PC-3 (cell line): ENCODE results near the gene AK1. TPM values are rescaled to one million over a fixed set of nuclear protein-coding genes. Genes with fewer than 3 reads are reported as not detected.

Source experiments
- ATAC-seq: fragments of 200-7000 bp; cut with Tn5 transposase; 2 replicates; pipeline ENCODE4 v1.9.1; 2020; ENCODE audit warnings: mild to moderate bottlenecking, moderate library complexity
- BruUV-seq: library from RNA; stranded (reverse); fragments of 400-500 nt; replicated peaks from 2 replicates; lab custom pipeline; 2021; lab: Mats Ljungman, UMichigan
- CTCF ChIA-PET: fragments of 300-600 bp; sonication (Branson Sonifier 250); formaldehyde crosslinking; loops from one replicate; lab custom pipeline; 2022; ENCODE audit warnings: antibody characterized with exemption; lab: Charles Lee
- POLR2A ChIA-PET: fragments of 300-600 bp; sonication (Branson Sonifier 250); formaldehyde crosslinking; loops from one replicate; lab custom pipeline; 2022; ENCODE audit warnings: antibody characterized with exemption; ENCODE audit not compliant: unreplicated experiment; lab: Charles Lee
- DNase-seq: peaks from one replicate; pipeline ENCODE4 v3.0.0-alpha.2; 2015
- H2AFZ ChIP-seq: fragments of 300-600 bp; sonication (generic); 2 replicates; pipeline ENCODE4 v1.6.0; 2016; ENCODE audit warnings: antibody characterized with exemption, low read length
- H3F3A ChIP-seq: fragments of 300-600 bp; sonication (generic); one replicate; pipeline ENCODE4 v1.6.0; 2017; ENCODE audit warnings: antibody characterized with exemption, low read length, control low read depth, mild to moderate bottlenecking; ENCODE audit not compliant: unreplicated experiment
- H3K27ac ChIP-seq: fragments of 300-600 bp; sonication (generic); 2 replicates; pipeline ENCODE4 v1.5.1; 2016; ENCODE audit warnings: mild to moderate bottlenecking, low read length
- H3K27me3 ChIP-seq: fragments of 300-600 bp; sonication (generic); 2 replicates; pipeline ENCODE4 v1.6.1; 2016; ENCODE audit warnings: low read length, mixed read lengths
- H3K36me3 ChIP-seq: fragments of 300-600 bp; sonication (generic); 2 replicates; pipeline ENCODE4 v1.6.1; 2016; ENCODE audit warnings: low read depth, mixed run types, low read length, mixed read lengths
- H3K4me1 ChIP-seq: fragments of 300-600 bp; sonication (generic); 2 replicates; pipeline ENCODE4 v1.5.1; 2016; ENCODE audit warnings: low read length; ENCODE audit not compliant: insufficient read depth
- H3K4me2 ChIP-seq: fragments of 300-600 bp; sonication (generic); 2 replicates; pipeline ENCODE4 v1.6.0; 2016; ENCODE audit warnings: low read length
- H3K4me3 ChIP-seq: fragments of 300-600 bp; sonication (generic); 2 replicates; pipeline ENCODE4 v1.5.1; 2016; ENCODE audit warnings: mild to moderate bottlenecking, low read length, mixed read lengths
- H3K79me2 ChIP-seq: fragments of 300-600 bp; sonication (generic); 2 replicates; pipeline ENCODE4 v1.6.1; 2017; ENCODE audit warnings: low read length, mixed read lengths
- H3K9ac ChIP-seq: fragments of 300-600 bp; sonication (generic); 2 replicates; pipeline ENCODE4 v1.6.0; 2016; ENCODE audit warnings: mild to moderate bottlenecking, low read length
- H3K9me2 ChIP-seq: fragments of 300-600 bp; sonication (generic); replicated peaks from 2 replicates; pipeline ENCODE4 v1.6.1; 2016; ENCODE audit warnings: mixed run types, low read length, mixed read lengths
- H3K9me3 ChIP-seq: fragments of 300-600 bp; sonication (generic); 2 replicates; pipeline ENCODE4 v1.6.1; 2016; ENCODE audit warnings: low read length, mixed read lengths
- H4K20me1 ChIP-seq: fragments of 300-600 bp; sonication (generic); 2 replicates; pipeline ENCODE4 v1.6.1; 2016; ENCODE audit warnings: low read length, mixed read lengths
- CTCF ChIP-seq: fragments of 300-600 bp; sonication (generic); conservative IDR thresholded peaks from 2 replicates; pipeline ENCODE4 v1.5.1; 2017; ENCODE audit warnings: antibody characterized with exemption, low read depth, mild to moderate bottlenecking, low read length
- EZH2 ChIP-seq: fragments of 300-600 bp; sonication (generic); IDR thresholded peaks from one replicate; pipeline ENCODE4 v1.6.1; 2017; ENCODE audit warnings: antibody characterized with exemption, mild to moderate bottlenecking, low read length; ENCODE audit not compliant: unreplicated experiment
- EZH2phosphoT487 ChIP-seq: fragments of 300-600 bp; sonication (generic); IDR thresholded peaks from 2 replicates; pipeline ENCODE4 v1.6.1; 2018; ENCODE audit warnings: mild to moderate bottlenecking, antibody characterized with exemption, low read length, borderline replicate concordance
- intact Hi-C: fragments of 100-400 bp; cut with micrococcal nuclease; formaldehyde crosslinking; loops from 2 replicates; pipeline ENCODE4 v1.9.0; 2023
- total RNA-seq: library from RNA; depleted of rRNA; stranded (reverse); fragments of >200 nt; gene quantifications from 2 replicates; pipeline ENCODE4 v1.2.3, GENCODE V29; 2014

The AK1 gene
- total RNA-seq, 1 experiment from 2014 or later, result 79.1 TPM

DNA sequence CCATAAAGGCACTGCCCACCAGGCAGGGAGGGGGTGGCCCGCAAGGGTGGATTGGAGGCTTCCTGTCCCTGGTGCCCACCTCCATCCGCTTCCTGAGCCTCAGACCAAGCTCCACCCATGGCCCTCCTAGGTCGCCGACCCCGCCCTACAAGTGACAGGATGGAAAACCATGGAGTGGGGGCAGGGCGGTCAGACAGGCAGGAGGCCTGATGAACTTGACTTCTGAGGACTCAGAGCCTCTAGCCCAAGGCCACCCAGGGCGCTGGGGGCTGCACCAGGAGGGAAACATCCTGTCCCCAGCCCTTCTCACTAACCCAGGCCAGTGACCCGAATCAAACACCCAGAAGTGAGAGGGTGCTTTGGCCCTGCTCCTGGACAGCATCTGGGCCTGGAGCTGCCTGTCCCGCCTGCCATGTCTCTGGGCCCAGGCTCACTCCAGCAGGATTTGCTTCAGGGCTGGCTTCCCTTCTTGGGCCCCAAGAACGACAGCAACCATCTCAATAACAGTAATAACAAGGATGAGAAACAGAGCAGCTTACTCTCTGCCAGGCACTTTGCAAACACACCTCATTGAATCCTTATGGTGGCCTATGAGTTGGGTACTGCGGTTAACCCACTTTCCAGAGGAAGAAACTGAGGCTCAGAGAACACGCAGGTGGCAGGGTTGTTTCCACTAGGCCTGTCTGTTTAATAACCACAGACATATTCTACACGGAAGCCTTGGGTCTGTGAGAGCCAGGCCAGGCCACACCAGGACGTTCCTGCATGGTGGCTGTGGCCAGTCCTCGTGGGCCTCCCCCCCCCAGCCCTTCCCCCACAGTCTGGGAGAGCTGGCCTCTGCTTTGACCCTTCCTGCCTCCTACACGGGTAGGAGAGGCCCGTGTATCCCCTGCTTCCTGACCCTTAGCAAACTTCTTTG, 26.3 kb upstream of the AK1 start:
- TF ChIP-seq EZH2phosphoT487, result no peak
- TF ChIP-seq EZH2, result no peak
- no peak for TF ChIP-seq CTCF
- Histone ChIP-seq H3K9me2 (no peaks in the 10 kb centered on the region), H2AFZ (no peak overlapping the region), H3K9ac (no peak overlapping the region), H3F3A (no peaks in the 10 kb centered on the region), H3K4me3 (no peak overlapping the region), H3K4me2 (no peak overlapping the region), H3K27me3 (no peaks in the 10 kb centered on the region), H3K27ac (no peak overlapping the region), H3K9me3 (no peaks in the 10 kb centered on the region), H4K20me1 (no peaks in the 10 kb centered on the region), H3K4me1 (peaks cover 5% of the 10 kb centered on the region; the same call in 1 of the 2 replicates), H3K79me2 (no peaks in the 10 kb centered on the region), H3K36me3 (no peaks in the 10 kb centered on the region)
- CTCF ChIA-PET, result no interaction called here
- DNase-seq (no peak), ATAC-seq (no peak)
- intact Hi-C loops, result no loop called here
- BruUV-seq, result no TSS peak
- POLR2A ChIA-PET, result no interaction called here

GRCh38 chr9:127899128-127899943, 21.9 kb upstream of the AK1 start, which contains the start of gene ST6GALNAC6:
TSS of gene ST6GALNAC6 (minus strand) at chr9:127899603. CDS start at chr9:127897981, 1,622 bp downstream.
- H3F3A ChIP-seq, result no peaks in the 10 kb centered on the region
- H3K4me1 ChIP-seq, result peaks cover 5% of the 10 kb centered on the region; the same call in 1 of the 2 replicates
- DNase-seq (peak; percentile 68), ATAC-seq (peak; percentile 84)
- H2AFZ ChIP-seq, result peak within 1 kb of the TSS; percentile 88
- no peaks in the 10 kb centered on the region for H3K79me2 ChIP-seq
- H3K27ac ChIP-seq, result no peak within 1 kb of the TSS
- no peaks in the 10 kb centered on the region for H3K27me3 ChIP-seq
- peak within 1 kb of the TSS; percentile 65 for H3K9ac ChIP-seq
- no peaks in the 10 kb centered on the region for H3K9me3 ChIP-seq
- H3K36me3 ChIP-seq, result peaks cover 20% of the 10 kb centered on the region
- H3K4me3 ChIP-seq, result peak within 1 kb of the TSS; percentile 84
- CTCF ChIA-PET, result no interaction called here
- POLR2A ChIA-PET, result interaction anchor here (0.6 kb wide), 1 partner anchor 11 kb away, joined by 3 read pairs; no protein-coding TSS in a partner anchor
- BruUV-seq, result no TSS peak
- no peaks in the 10 kb centered on the region for H3K9me2 ChIP-seq
- peak within 1 kb of the TSS; percentile 94 for H3K4me2 ChIP-seq
- no peaks in the 10 kb centered on the region for H4K20me1 ChIP-seq
- intact Hi-C loops, result no loop called here
- TF ChIP-seq EZH2 (no peak), EZH2phosphoT487 (no peak), CTCF (no peak)
